H9 (cell line): ENCODE results near the gene MBP. TPM values are rescaled to one million over a fixed set of nuclear protein-coding genes. Genes with fewer than 3 reads are reported as not detected.
"Not testable (repeated sequence)": the region's sequence is repeated elsewhere in the genome, so short reads cannot be mapped to it uniquely, and the experiment has no call there.

Experiments
- DNase-seq: peaks from one replicate; pipeline ENCODE4 v3.0.0-alpha.2; 2017
- H2AFZ ChIP-seq: one replicate; pipeline ENCODE4 v1.6.1; 2013; ENCODE audit warnings: mild to moderate bottlenecking, low read length, control low read depth, moderate library complexity
- H2AK5ac ChIP-seq: 2 replicates; pipeline ENCODE4 v1.6.1; 2013; ENCODE audit warnings: low read length, control low read depth, mixed read lengths; ENCODE audit not compliant: insufficient read length
- H2BK120ac ChIP-seq: one replicate; pipeline ENCODE4 v1.6.1; 2013; ENCODE audit warnings: low read depth, mild to moderate bottlenecking, low read length, control low read depth, inconsistent platforms; ENCODE audit not compliant: poor library complexity, severe bottlenecking
- H2BK12ac ChIP-seq: 2 replicates; pipeline ENCODE4 v1.6.1; 2013; ENCODE audit warnings: low read length, control low read depth, mixed read lengths, low read depth; ENCODE audit not compliant: insufficient read length
- H2BK15ac ChIP-seq: 2 replicates; pipeline ENCODE4 v1.6.1; 2013; ENCODE audit warnings: low read depth, low read length, control low read depth
- H2BK20ac ChIP-seq: one replicate; pipeline ENCODE4 v1.6.1; 2013; ENCODE audit warnings: low read depth, mild to moderate bottlenecking, low read length, control low read depth, inconsistent platforms; ENCODE audit not compliant: poor library complexity, severe bottlenecking
- H2BK5ac ChIP-seq: 2 replicates; pipeline ENCODE4 v1.6.1; 2013; ENCODE audit warnings: low read length, control low read depth, mixed read lengths; ENCODE audit not compliant: insufficient read length
- H3K14ac ChIP-seq: 2 replicates; pipeline ENCODE4 v1.6.1; 2013; ENCODE audit warnings: low read length, control low read depth; ENCODE audit not compliant: insufficient read depth
- H3K18ac ChIP-seq: 2 replicates; pipeline ENCODE4 v1.6.1; 2013; ENCODE audit warnings: low read depth, mild to moderate bottlenecking, mixed read lengths, low read length, control low read depth; ENCODE audit not compliant: insufficient read length
- H3K23ac ChIP-seq: 2 replicates; pipeline ENCODE4 v1.6.1; 2013; ENCODE audit warnings: low read length, control low read depth, mixed read lengths, low read depth; ENCODE audit not compliant: insufficient read length
- H3K23me2 ChIP-seq: 2 replicates; pipeline ENCODE4 v1.6.1; 2013; ENCODE audit warnings: low read depth, mild to moderate bottlenecking, mixed read lengths, low read length, control low read depth; ENCODE audit not compliant: insufficient read length, poor library complexity, severe bottlenecking
- H3K27ac ChIP-seq: 2 replicates; pipeline ENCODE4 v1.5.1; 2013; ENCODE audit warnings: low read length, control low read depth, mixed read lengths, low read depth; ENCODE audit not compliant: insufficient read length
- H3K27me3 ChIP-seq: 2 replicates; pipeline ENCODE4 v1.6.1; 2013; ENCODE audit warnings: low read length, control low read depth, inconsistent platforms; ENCODE audit not compliant: insufficient read depth
- H3K4ac ChIP-seq: 2 replicates; pipeline ENCODE4 v1.6.1; 2013; ENCODE audit warnings: low read depth, mild to moderate bottlenecking, control low read depth, inconsistent platforms, low read length, moderate library complexity
- H3K4me1 ChIP-seq: 2 replicates; pipeline ENCODE4 v1.6.1; 2013; ENCODE audit warnings: low read length, control low read depth, inconsistent platforms; ENCODE audit not compliant: insufficient read depth
- H3K4me2 ChIP-seq: 2 replicates; pipeline ENCODE4 v1.6.1; 2013; ENCODE audit warnings: low read length, control low read depth, mixed read lengths; ENCODE audit not compliant: insufficient read length, insufficient read depth
- H3K56ac ChIP-seq: 2 replicates; pipeline ENCODE4 v1.6.1; 2013; ENCODE audit warnings: low read depth, mild to moderate bottlenecking, mixed read lengths, low read length, control low read depth; ENCODE audit not compliant: insufficient read length
- H3K79me1 ChIP-seq: 2 replicates; pipeline ENCODE4 v1.6.1; 2013; ENCODE audit warnings: low read depth, mild to moderate bottlenecking, moderate library complexity, low read length, control low read depth, inconsistent platforms; ENCODE audit not compliant: insufficient read depth, poor library complexity, severe bottlenecking
- H3K79me2 ChIP-seq: 2 replicates; pipeline ENCODE4 v1.6.1; 2013; ENCODE audit warnings: low read length, control low read depth, inconsistent platforms; ENCODE audit not compliant: insufficient read depth
- H3K9ac ChIP-seq: 2 replicates; pipeline ENCODE4 v1.6.1; 2013; ENCODE audit warnings: low read length, control low read depth, mixed read lengths; ENCODE audit not compliant: insufficient read length; ENCODE audit errors: extremely low read depth
- H3K9me3 ChIP-seq: one replicate; pipeline ENCODE4 v1.6.1; 2013; ENCODE audit warnings: low read depth, low read length, inconsistent platforms; ENCODE audit not compliant: control insufficient read depth
- H3T11ph ChIP-seq: one replicate; pipeline ENCODE4 v1.6.1; 2013; ENCODE audit warnings: mild to moderate bottlenecking, low read length, control low read depth, inconsistent platforms
- H4K20me1 ChIP-seq: one replicate; pipeline ENCODE4 v1.6.1; 2013; ENCODE audit not compliant: control insufficient read depth, insufficient read length, insufficient read depth
- H4K5ac ChIP-seq: 2 replicates; pipeline ENCODE4 v1.6.1; 2013; ENCODE audit warnings: low read depth, mild to moderate bottlenecking, mixed read lengths, low read length, control low read depth; ENCODE audit not compliant: insufficient read length
- H4K8ac ChIP-seq: replicated peaks from 2 replicates; pipeline ENCODE4 v1.6.1; 2013; ENCODE audit warnings: low read length, control low read depth, mixed read lengths, low read depth; ENCODE audit not compliant: insufficient read length
- H4K91ac ChIP-seq: 2 replicates; pipeline ENCODE4 v1.6.1; 2013; ENCODE audit warnings: low read depth, mild to moderate bottlenecking, moderate library complexity, mixed read lengths, low read length, control low read depth; ENCODE audit not compliant: insufficient read length
- H3K27ac Mint-ChIP-seq, 3 experiments: 2 replicates in 2 of 3; 3 replicates in 1 of 3; pipeline ENCODE4 v1.8.0; 2020 to 2021; ENCODE audit warnings: mixed read lengths in 3 of 3, mild to moderate bottlenecking in 1 of 3, moderate library complexity in 1 of 3
- H3K27me3 Mint-ChIP-seq: 2 replicates; pipeline ENCODE4 v1.8.0; 2021; ENCODE audit warnings: low read depth, mild to moderate bottlenecking, moderate library complexity, mixed read lengths
- H3K36me3 Mint-ChIP-seq, 3 experiments: 2 replicates in 2 of 3; 3 replicates in 1 of 3; pipeline ENCODE4 v1.8.0; 2020 to 2021; ENCODE audit warnings: low read depth in 3 of 3, mixed read lengths in 3 of 3; ENCODE audit not compliant: insufficient read depth in 1 of 3
- H3K4me1 Mint-ChIP-seq, 2 experiments: 2 replicates each; pipeline ENCODE4 v1.8.0; 2020; ENCODE audit warnings: mixed read lengths in 2 of 2
- H3K4me3 Mint-ChIP-seq, 2 experiments: 2 replicates in 1 of 2; 3 replicates in 1 of 2; pipeline ENCODE4 v1.8.0; 2020 to 2021; ENCODE audit warnings: mild to moderate bottlenecking in 2 of 2, mixed read lengths in 2 of 2, moderate library complexity in 1 of 2
- H3K9me3 Mint-ChIP-seq, 2 experiments: 2 replicates in 1 of 2; 3 replicates in 1 of 2; pipeline ENCODE4 v1.8.0; 2020; ENCODE audit warnings: mild to moderate bottlenecking in 2 of 2, mixed read lengths in 2 of 2, moderate library complexity in 1 of 2
- WGBS: extraction: QIAGEN DNeasy Blood & Tissue Kit; methylation state at CpG from one replicate; pipeline ENCODE4 v1.1.7; 2013; ENCODE audit warnings: missing lambda C conversion rate, low lambda C conversion rate, mixed read lengths; ENCODE audit not compliant: insufficient read length; ENCODE audit errors: extremely low coverage; 5-methylcytosine and 5-hydroxymethylcytosine counted together
- total RNA-seq: library from RNA; stranded (reverse); gene quantifications from 2 replicates; pipeline ENCODE4 v1.2.1, GENCODE V29; 2021
- TF ChIP-seq, protein P1 (sequence below): fragments of 200-600 bp; sonication (generic); conservative IDR thresholded peaks from 3 replicates; pipeline ENCODE4 v1.8.0; 2021; ENCODE audit warnings: antibody characterized with exemption, mild to moderate bottlenecking

The MBP gene
- total RNA-seq, 1 experiment from 2014 or later = 8.6 TPM

DNA sequence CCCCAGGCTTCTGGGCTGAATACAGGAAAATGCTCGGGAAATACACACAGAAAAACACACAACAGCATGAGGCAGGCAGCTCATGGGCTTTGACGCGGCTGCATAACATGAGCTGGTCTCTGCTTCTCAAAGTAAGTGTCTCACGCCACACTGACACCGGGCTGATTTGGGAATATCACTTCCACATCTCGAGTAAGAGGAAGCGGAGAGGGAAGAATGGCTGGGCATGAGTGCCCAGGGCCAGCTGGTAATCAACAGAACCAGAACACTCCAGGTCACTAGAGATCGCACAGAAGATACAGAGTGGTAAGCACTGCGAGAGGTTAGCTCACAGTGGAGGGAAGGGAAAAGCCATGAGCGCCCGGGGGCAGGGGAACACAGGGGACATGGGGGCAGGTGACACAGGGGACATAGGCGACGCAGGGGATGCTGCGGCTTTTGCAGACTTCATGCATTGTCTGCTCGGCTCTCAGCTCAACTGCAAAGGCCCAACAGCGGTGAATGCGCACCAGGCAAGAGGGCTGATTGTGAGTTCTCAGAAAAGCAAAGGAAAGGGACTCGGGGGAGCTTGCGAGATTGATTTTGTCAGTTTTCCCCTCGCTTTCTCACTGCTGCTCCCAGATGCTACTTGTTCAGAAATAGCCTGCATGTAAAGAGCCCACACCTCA, 141.4 kb downstream of the MBP start:
- no peak overlapping the region for H2BK20ac ChIP-seq
- H3K36me3 Mint-ChIP-seq = no peaks in the 10 kb centered on the region
- no peaks in the 10 kb centered on the region for H3K23me2 ChIP-seq
- no peak overlapping the region for H2BK15ac ChIP-seq
- H3K9ac ChIP-seq = no peak overlapping the region
- H3K56ac ChIP-seq = no peak overlapping the region
- peaks cover 8% of the 10 kb centered on the region for H3K27me3 Mint-ChIP-seq
- no peaks in the 10 kb centered on the region for H4K20me1 ChIP-seq
- H3K4me3 Mint-ChIP-seq = no peak overlapping the region
- H2BK5ac ChIP-seq = no peak overlapping the region
- no peaks in the 10 kb centered on the region for H3K9me3 ChIP-seq
- H3K4ac ChIP-seq = no peak overlapping the region
- no peak overlapping the region for H2BK120ac ChIP-seq
- H3K27ac ChIP-seq = no peak overlapping the region
- no peaks in the 10 kb centered on the region for H3K27me3 ChIP-seq
- no peaks in the 10 kb centered on the region for H3K9me3 Mint-ChIP-seq
- no peak overlapping the region for H4K91ac ChIP-seq
- TF ChIP-seq, protein P1, sequence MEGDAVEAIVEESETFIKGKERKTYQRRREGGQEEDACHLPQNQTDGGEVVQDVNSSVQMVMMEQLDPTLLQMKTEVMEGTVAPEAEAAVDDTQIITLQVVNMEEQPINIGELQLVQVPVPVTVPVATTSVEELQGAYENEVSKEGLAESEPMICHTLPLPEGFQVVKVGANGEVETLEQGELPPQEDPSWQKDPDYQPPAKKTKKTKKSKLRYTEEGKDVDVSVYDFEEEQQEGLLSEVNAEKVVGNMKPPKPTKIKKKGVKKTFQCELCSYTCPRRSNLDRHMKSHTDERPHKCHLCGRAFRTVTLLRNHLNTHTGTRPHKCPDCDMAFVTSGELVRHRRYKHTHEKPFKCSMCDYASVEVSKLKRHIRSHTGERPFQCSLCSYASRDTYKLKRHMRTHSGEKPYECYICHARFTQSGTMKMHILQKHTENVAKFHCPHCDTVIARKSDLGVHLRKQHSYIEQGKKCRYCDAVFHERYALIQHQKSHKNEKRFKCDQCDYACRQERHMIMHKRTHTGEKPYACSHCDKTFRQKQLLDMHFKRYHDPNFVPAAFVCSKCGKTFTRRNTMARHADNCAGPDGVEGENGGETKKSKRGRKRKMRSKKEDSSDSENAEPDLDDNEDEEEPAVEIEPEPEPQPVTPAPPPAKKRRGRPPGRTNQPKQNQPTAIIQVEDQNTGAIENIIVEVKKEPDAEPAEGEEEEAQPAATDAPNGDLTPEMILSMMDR = no peak
- peak overlapping the region in 2 of 3 experiments; percentile 10 to 12; a peak in 2 of 7 replicates for H3K27ac Mint-ChIP-seq
- no peak overlapping the region for H3K18ac ChIP-seq
- no peak overlapping the region for H2AK5ac ChIP-seq
- H4K8ac ChIP-seq = no peak overlapping the region
- no CpG with 5 or more reads among the region's 20 CpGs for WGBS
- no peak overlapping the region for H3K23ac ChIP-seq
- no peaks in the 10 kb centered on the region for H3K79me1 ChIP-seq
- DNase-seq = no peak
- no peak overlapping the region for H3K4me2 ChIP-seq
- no peak overlapping the region for H3T11ph ChIP-seq
- H2BK12ac ChIP-seq = no peak overlapping the region
- no peak overlapping the region for H2AFZ ChIP-seq
- no peak overlapping the region for H3K14ac ChIP-seq
- H3K4me1 Mint-ChIP-seq = peaks cover 23 to 41% of the 10 kb centered on the region in 2 experiments
- no peaks in the 10 kb centered on the region for H3K79me2 ChIP-seq
- no peaks in the 10 kb centered on the region for H3K4me1 ChIP-seq
- no peak overlapping the region for H4K5ac ChIP-seq

DNA sequence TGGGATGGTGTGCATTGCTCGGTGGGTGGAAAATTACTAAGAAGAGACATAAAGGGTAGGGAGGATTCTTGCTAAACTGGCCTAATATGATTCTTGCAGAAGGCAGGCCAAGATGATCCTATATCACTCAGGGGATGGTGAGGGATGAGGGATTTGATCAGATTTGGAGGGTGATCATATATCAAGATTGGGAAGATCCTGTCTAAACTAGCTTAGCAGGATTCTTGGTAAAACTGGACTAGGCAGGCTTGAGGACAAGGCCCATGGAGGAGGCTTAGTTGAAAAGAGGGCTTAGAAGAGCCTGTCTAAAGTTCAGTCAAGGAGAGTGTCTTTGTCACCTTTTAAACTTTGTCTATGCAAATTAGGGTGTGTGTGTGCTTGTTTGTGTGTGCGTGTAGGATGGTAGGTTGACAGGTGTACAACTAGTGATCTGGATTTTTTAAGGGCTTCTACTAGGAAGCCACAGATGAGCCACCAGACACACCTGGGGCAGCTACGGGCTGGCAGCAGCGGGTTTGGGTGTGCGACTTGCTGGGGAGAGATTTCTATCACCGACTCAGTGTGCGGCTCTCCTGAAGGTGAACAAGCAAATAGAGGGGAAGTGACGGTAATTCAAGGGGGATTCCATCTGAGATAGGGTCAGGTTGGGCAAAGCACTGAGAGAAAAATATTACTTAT, 142.1 kb downstream of the MBP start:
- H3K4ac ChIP-seq, H3K27me3 ChIP-seq, H3K27ac Mint-ChIP-seq, H4K20me1 ChIP-seq, H3K4me3 Mint-ChIP-seq, H3K9me3 ChIP-seq, H3K79me1 ChIP-seq, H3K79me2 ChIP-seq, H2BK12ac ChIP-seq, H2BK5ac ChIP-seq, H4K91ac ChIP-seq, H3K23me2 ChIP-seq, H2BK15ac ChIP-seq, H2BK20ac ChIP-seq, H3T11ph ChIP-seq, H4K5ac ChIP-seq, DNase-seq, H3K14ac ChIP-seq, H3K4me1 ChIP-seq, H3K18ac ChIP-seq, H3K9me3 Mint-ChIP-seq, H3K9ac ChIP-seq, H2AK5ac ChIP-seq, H2AFZ ChIP-seq, H3K27me3 Mint-ChIP-seq, H3K27ac ChIP-seq, H3K36me3 Mint-ChIP-seq, H3K4me2 ChIP-seq, H3K23ac ChIP-seq, H2BK120ac ChIP-seq, H3K56ac ChIP-seq, H4K8ac ChIP-seq: not testable (repeated sequence)
- peaks cover 17 to 34% of the 10 kb centered on the region in 2 experiments for H3K4me1 Mint-ChIP-seq
- no CpG with 5 or more reads among the region's 8 CpGs for WGBS
